Measurements from ENCODE around the gene MIB1. TPM values are rescaled to one million over a fixed set of nuclear protein-coding genes. Genes with fewer than 3 reads are reported as not detected.
"Not testable (repeated sequence)": the region's sequence is repeated elsewhere in the genome, so short reads cannot be mapped to it uniquely, and the experiment has no call there.

Gene MIB1
- total and polyA plus RNA-seq, 2 experiments from 2014 or later: 8.9 to 46.8 TPM

DNA sequence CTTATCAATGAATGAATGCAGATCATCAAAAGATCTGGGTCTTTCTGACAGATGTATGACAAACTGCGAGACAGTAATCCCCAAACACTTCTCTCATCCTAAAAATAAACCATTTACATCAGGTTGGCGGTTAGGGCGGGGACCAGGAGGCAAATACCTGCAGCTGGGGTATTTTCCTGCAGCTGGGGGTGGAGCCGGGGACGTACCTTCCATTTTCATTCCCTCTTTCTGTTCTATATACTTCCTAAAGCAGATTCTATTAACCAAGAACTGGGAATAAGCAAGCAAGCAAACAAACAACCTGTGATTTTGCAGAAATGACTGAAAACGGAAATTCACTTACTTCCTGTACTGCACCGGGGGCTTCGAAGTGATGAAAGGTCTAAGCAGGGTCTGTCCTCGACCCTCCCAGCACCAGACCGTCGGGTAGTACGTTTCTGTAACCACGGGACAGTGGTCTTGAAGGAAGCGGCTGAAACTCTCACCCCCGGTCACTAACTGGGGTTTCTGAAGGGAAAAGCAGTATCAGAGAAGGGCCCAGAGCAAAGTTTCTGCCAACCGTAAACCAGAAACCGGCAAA lies 37.3 kb upstream of the MIB1 start:
- Histone ChIP-seq H3K36me3 (no peaks in the 10 kb centered on the region), H3K4me1 (ENCODE audit: low read depth) (no peaks in the 10 kb centered on the region), H3K9me3 (ENCODE audit: low read depth) (no peaks in the 10 kb centered on the region), H3K27me3 (no peaks in the 10 kb centered on the region), H3K4me3 (peak overlapping the region; percentile 60), H3K27ac (no peak overlapping the region)
- TF ChIP-seq, protein P1, sequence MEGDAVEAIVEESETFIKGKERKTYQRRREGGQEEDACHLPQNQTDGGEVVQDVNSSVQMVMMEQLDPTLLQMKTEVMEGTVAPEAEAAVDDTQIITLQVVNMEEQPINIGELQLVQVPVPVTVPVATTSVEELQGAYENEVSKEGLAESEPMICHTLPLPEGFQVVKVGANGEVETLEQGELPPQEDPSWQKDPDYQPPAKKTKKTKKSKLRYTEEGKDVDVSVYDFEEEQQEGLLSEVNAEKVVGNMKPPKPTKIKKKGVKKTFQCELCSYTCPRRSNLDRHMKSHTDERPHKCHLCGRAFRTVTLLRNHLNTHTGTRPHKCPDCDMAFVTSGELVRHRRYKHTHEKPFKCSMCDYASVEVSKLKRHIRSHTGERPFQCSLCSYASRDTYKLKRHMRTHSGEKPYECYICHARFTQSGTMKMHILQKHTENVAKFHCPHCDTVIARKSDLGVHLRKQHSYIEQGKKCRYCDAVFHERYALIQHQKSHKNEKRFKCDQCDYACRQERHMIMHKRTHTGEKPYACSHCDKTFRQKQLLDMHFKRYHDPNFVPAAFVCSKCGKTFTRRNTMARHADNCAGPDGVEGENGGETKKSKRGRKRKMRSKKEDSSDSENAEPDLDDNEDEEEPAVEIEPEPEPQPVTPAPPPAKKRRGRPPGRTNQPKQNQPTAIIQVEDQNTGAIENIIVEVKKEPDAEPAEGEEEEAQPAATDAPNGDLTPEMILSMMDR (IDR thresholded peaks at IDR 0.05; ENCODE audit: low read depth, low read length): no peak
- no peak for DNase-seq (ENCODE audit: low read depth in 1 of 2, low spot score in 1 of 2)

DNA sequence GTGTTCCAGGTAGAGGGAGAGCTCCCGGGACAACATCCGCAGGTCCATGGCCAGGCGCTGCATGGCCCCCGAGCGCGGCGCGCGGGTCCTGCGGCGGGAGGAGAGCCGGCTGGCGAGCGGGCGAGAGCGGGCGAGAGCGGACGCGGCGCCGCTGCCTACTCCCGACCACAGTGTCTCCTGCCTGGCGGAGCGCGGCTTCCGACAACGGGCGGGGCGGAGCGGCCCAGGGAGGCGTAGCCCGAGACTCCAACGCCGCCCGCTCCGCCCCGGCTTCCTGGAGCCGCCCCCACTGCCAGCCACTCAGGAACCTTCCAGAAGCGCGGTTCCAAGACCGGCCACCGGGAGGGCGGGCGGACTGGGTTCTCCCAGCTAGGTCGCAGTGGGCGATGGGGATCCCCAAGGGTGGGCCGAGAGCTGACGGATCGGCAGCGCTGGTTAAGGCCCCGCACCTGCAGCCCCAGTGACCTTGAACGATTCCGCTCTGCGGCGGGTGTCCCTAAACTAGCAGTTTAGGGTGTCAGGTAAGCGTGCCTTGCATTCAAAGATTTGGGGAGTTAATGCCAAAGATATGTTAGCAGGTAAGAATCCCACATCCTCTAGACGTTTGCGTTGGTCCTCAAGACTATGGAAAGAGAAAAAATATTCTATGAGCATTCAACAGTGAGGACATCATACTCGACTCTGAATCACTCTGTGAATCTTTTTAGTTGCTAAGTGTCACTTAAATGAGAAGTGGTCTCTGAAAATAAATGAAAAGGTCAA lies 35.8 kb upstream of the MIB1 start, which contains the start of gene ABHD3:
Gene ABHD3 (minus strand): TSS at position 172 of the 762 bp plus-strand sequence. CDS start 109 bp downstream, at position 63.
- peak within 1 kb of the TSS; percentile 55 for H3K27ac ChIP-seq
- H3K4me1 ChIP-seq (ENCODE audit: low read depth): no peaks in the 10 kb centered on the region
- H3K36me3 ChIP-seq: no peaks in the 10 kb centered on the region
- no peaks in the 10 kb centered on the region for H3K27me3 ChIP-seq
- TF ChIP-seq, protein P1 (IDR thresholded peaks at IDR 0.05; ENCODE audit: low read depth, low read length): peak; percentile 35
- peak within 1 kb of the TSS; percentile 60 for H3K4me3 ChIP-seq
- peak; percentile 95 for DNase-seq (ENCODE audit: low read depth in 1 of 2, low spot score in 1 of 2)
- H3K9me3 ChIP-seq (ENCODE audit: low read depth): no peaks in the 10 kb centered on the region

DNA sequence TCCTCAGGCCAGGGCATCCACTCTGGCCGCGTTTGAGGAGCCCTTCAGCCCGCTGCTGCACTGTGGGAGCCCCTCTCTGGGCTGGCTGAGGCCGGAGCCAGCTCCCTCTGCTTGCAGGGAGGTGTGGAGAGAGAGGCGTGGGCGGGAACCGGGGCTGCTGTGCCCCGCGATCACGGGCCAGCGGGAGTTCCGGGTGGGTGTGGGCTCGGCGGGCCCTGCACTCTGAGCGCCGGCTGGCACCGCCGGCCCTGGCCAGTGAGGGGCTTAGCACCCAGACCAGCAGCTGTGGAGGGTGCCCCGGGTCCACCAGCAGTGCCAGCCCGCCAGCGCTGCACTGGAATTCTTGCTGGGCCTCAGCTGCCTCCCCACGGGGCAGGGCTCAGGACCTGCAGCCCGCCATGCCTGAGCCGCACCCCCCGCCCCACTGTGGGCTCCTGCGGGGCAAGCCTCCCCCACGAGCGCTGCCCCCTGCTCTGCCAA lies 34.2 kb upstream of the MIB1 start:
- TF ChIP-seq, protein P1 (IDR thresholded peaks at IDR 0.05; ENCODE audit: low read depth, low read length): no peak
- Histone ChIP-seq H3K27me3 (no peaks in the 10 kb centered on the region), H3K36me3 (no peaks in the 10 kb centered on the region)

DNA sequence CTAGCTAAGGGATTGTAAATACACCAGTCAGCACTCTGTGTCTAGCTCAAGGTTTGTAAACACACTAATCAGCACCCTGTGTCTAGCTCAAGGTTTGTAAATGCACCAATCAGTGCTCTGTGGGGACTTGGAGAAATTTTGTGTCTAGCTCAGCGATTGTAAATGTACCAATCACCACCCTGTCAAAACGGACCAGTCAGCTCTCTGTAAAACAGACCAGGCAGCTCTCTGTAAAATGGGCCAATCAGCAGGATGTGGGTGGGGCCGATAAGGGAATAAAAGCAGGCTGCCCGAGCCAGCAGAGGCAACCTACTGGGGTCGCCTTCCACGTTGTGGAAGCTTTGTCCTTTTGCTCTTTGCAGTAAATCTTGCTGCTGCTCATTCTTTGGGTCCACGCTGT lies 33.5 kb upstream of the MIB1 start:
- not testable (repeated sequence) for H3K36me3 ChIP-seq; H3K27me3 ChIP-seq; H3K4me1 ChIP-seq (ENCODE audit: low read depth); DNase-seq (ENCODE audit: low read depth in 1 of 2, low spot score in 1 of 2); H3K4me3 ChIP-seq; H3K27ac ChIP-seq; H3K9me3 ChIP-seq (ENCODE audit: low read depth)

More for the DNA sequence above, 34.2 kb upstream of the MIB1 start:
- Histone ChIP-seq H3K4me1 (ENCODE audit: low read depth) (no peaks in the 10 kb centered on the region), H3K4me3 (no peak overlapping the region), H3K9me3 (ENCODE audit: low read depth) (no peaks in the 10 kb centered on the region), H3K27ac (no peak overlapping the region)
- no peak for DNase-seq (ENCODE audit: low read depth in 1 of 2, low spot score in 1 of 2)

DNA sequence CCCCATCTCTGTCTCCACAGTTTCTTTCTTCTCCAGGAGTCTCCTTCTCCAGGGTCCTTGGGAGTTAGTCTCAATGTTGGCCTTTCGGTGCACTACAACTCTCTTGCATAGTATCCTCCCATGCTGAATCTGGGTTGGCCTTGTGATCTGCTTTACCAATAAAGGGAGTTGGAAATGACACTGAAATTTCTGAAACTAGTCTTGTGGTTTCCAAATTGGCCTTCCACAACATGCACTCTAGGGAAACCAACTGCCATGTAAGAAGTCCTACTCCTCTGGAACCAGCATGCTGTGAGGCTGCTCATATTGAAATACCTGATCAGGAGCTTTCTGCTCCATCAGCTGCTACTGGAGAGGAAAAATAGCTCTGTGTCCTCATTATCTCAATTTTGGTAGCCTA lies 26.1 kb upstream of the MIB1 start:
- Histone ChIP-seq H3K27me3 (no peaks in the 10 kb centered on the region), H3K36me3 (no peaks in the 10 kb centered on the region), H3K4me3 (no peak overlapping the region), H3K27ac (no peak overlapping the region), H3K4me1 (ENCODE audit: low read depth) (no peaks in the 10 kb centered on the region), H3K9me3 (ENCODE audit: low read depth) (no peaks in the 10 kb centered on the region)
- TF ChIP-seq, protein P1 (IDR thresholded peaks at IDR 0.05; ENCODE audit: low read depth, low read length): no peak
- DNase-seq (ENCODE audit: low read depth in 1 of 2, low spot score in 1 of 2): no peak

DNA sequence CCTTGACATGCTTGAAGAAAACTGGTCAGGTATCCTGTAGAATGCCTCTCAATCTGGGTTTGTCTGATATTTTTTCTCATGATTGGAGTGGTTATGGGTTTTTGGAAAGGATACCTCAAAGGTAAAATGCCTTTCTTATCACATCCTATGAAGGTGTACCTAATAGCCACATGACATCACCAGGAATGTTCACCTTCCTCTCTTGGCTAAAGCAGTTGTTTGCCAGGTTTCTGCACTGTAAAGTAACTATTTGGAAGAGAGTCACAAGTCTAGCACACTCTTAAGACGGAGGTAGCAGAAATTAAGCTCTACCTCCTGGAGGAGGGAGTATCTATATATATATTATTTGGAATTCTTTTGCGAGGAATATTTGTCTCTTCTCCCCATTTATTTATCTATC lies 17.9 kb upstream of the MIB1 start:
- Histone ChIP-seq H3K27me3 (no peaks in the 10 kb centered on the region), H3K9me3 (ENCODE audit: low read depth) (no peaks in the 10 kb centered on the region), H3K4me3 (no peak overlapping the region), H3K4me1 (ENCODE audit: low read depth) (no peaks in the 10 kb centered on the region), H3K27ac (no peak overlapping the region), H3K36me3 (no peaks in the 10 kb centered on the region)
- TF ChIP-seq, protein P1 (IDR thresholded peaks at IDR 0.05; ENCODE audit: low read depth, low read length): no peak
- no peak for DNase-seq (ENCODE audit: low read depth in 1 of 2, low spot score in 1 of 2)

Measured in cardiac muscle cell (in vitro differentiated cells and primary cell).